NCI-H2081 treated with DMSO at 0.1 percent for 48 hours (cell line): ENCODE data around the gene HGF.
"Not testable (repeated sequence)": the region's sequence is repeated elsewhere in the genome, so short reads cannot be mapped to it uniquely, and the experiment has no call there.

Experiments
- DNase-seq: peaks from one replicate; lab custom pipeline; 2025; lab: John Stamatoyannopoulos, UW

The HGF gene

GRCh38 chr7:81776161-81776560 is 6.3 kb upstream of the HGF start:
- no peak for DNase-seq

- DNase-seq: no peak
Measured at GRCh38 chr7:81775560-81775959, 5.7 kb upstream of the HGF start.

DNA sequence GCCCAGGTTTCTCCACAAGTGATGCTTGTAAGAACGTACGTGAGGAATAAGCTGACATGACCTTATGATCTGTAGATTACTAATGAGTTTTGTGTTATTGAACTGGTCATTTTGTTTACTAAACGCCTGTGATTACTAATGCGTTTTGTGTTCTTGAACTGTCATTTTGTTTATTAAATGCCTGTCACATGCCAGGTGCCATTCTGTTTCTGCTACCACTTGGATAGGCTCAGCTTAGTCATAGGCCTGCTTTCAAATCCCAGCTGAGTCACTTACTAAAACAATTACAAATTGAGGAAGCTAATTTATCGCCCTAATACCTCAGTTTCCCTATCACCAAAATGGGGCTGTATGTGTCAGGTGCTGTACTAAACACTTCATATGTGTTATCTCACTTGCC is 4.7 kb upstream of the HGF start:
- no peak for DNase-seq

- DNase-seq: no peak
Measured at GRCh38 chr7:81770728-81771223, 929 bp upstream of the HGF start.

DNA sequence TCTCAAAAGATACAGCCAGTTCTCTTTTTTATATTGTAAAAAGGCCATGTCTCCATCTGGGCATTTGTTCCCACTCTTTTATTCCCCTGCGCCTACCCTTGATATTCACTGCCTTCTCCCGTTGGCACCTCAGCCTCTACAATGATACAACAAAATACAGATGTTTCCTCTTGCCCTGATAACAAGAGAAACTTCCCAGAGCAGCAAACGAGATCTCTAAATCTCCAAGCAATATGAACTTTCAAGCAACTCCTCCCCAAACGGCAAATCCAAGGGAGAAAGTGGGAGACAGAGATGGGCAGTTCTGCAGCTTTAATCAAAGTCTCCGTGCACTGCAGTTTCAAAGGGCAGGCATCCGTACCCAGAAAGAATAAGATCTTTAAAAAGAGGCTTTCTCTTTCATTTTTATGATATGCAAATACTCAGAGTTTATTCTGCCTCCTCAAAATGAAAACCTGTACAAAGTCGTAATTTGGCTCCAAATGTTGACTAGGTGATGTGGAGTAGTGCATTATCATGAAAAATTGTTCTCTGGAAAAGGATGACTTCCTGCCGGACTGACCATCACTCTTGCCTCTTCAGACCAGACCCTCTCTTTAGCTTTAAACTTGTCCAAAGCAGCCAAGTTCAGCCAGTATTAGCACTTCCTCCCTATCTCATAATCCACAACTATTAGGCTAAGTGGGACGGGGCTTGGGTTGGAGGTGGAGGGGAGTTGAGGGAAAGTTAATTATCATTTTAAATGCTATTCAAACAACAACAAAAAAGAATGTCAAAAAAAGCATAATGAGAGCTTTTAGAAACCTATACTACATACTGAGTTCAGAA is 682 bp downstream of the HGF start:
- DNase-seq: no peak

GRCh38 chr7:81767926-81768325 is 1.9 kb downstream of the HGF start:
- peak; percentile 49 for DNase-seq

DNA sequence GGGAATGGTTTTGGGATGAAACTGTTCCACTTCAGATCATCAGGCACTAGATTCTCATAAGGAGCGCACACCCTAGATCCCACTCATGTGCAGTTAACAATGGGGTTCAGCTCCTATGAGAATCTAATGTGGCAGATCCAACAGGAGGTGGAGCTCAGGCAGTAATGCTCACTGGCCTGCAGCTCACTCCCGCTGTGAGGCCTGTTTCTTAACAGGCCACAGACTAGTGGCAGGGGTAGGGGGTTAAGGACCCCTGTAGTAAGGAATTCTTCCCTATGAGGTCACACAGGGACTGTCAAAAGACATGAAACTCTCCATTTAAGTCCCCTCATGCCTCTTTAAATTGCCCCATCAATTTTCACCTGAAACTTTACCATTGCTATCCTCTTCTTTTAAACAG is 8.0 kb downstream of the HGF start:
- DNase-seq: no peak

DNA sequence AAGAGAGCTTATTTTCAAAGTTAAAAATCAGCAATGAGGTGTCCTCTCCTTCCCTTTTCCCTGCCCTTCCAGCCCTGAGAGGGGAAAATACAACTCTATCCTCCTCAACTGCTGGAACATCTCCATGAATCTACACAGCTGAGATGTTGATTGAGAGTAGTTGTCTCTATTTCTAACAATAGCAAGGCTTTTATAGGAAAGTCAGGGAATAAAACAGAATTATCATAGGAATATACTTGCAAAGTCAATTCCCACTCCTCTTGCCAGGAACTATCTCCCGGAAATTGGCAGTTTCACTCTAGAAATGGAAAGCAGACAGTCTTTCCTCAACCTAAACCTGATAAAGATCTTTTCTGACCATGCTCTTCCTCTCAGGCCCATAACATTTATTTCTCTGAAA is 8.8 kb downstream of the HGF start:
- DNase-seq: no peak

GRCh38 chr7:81754918-81755696 is 14.7 kb downstream of the HGF start:
- DNase-seq: no peak

GRCh38 chr7:81753392-81753791 is 16.5 kb downstream of the HGF start:
- no peak for DNase-seq

GRCh38 chr7:81752318-81752714 is 17.5 kb downstream of the HGF start:
- no peak for DNase-seq

DNA sequence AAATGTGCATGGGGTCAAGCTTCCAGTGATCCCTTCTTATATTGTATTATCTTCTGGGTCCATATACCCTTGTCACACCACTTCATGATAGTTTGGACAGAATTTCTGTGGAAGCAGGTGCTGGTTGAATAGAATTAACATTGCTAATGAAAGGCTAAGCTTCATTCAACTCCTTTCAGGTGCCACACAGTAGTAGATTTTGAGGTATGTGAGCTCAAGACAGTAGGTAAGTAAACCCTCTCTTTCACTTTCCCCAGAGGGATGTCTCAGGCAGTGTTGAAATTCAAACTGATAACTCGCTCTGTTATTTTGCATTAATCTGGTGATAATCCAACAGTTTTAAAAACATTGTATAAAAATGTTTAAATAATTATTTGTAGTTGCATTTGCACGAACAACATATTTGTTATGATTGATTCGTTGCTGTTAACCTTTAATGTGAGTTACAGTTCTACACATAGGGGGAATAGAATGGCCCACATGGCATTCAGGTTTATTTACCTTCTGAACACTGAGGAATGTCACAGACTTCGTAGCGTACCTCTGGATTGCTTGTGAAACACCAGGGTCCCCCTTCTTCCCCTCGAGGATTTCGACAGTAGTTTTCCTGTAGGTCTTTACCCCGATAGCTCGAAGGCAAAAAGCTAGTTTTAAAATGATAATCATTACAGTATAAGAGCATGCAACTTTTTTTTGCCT is 18.1 kb downstream of the HGF start:
- DNase-seq: no peak

- DNase-seq: no peak
Measured at GRCh38 chr7:81745637-81746036, 24.2 kb downstream of the HGF start.

GRCh38 chr7:81744389-81744788 is 25.5 kb downstream of the HGF start:
- DNase-seq: no peak

DNA sequence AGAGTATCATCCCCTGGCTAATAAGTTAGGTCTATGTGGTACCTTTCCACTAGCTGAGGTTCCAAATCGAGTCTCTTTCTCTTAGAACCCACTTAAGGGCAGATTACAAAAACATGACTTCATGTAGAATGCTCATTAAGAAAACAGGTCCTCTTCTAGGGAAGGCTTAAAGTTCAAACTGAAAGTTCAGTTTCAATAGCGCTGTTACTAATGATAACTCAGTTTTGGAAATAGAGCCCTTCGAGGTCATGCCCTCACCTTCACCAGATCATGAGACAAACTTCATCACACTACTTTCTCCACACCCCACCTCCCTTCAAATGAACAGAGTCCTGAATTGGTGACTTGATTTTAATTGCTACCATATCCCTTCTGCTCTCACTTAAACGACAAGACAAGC is 26.2 kb downstream of the HGF start:
- no peak for DNase-seq

GRCh38 chr7:81743201-81743600 is 26.6 kb downstream of the HGF start:
- no peak for DNase-seq

GRCh38 chr7:81740403-81740802 is 29.4 kb downstream of the HGF start:
- no peak for DNase-seq

DNA sequence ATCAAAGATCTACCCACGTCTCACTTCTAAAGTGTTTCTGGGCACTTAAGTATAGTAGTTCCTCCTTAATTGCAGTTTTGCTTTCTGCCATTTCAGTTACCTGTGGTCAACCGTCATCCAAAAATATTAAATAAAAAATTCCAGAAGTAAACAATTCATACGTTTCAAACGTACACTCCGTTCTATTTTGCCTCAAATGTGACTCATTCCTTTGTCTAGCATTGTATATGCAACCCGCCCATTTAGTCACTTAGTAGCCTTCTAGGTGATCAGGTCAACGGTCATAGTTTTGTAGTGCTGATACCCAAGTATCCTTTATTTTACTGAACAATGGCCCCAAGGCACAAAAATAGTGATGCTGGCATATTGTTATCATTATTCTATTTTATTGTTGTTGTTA is 33.8 kb downstream of the HGF start:
- no peak for DNase-seq

GRCh38 chr7:81725812-81726127 is 44.1 kb downstream of the HGF start:
- no peak for DNase-seq

GRCh38 chr7:81725003-81725811 is 44.6 kb downstream of the HGF start:
- no peak for DNase-seq

GRCh38 chr7:81722250-81722649 is 47.6 kb downstream of the HGF start:
- not testable (repeated sequence) for DNase-seq

GRCh38 chr7:81721437-81721836 is 48.4 kb downstream of the HGF start:
- DNase-seq: no peak
